ENCODE data around the gene NEDD4L. TPM values are rescaled to one million over a fixed set of nuclear protein-coding genes. Genes with fewer than 3 reads are reported as not detected.

NEDD4L gene
- polyA plus RNA-seq, 1 donor = 93.0 TPM

- no peaks in the 10 kb centered on the region for H3K27me3 ChIP-seq (ENCODE audit: control insufficient read depth, insufficient read depth, low read length)
- peaks cover 16% of the 10 kb centered on the region for H3K4me1 ChIP-seq (ENCODE audit: control insufficient read depth, insufficient read depth, low read length)
- H3K36me3 ChIP-seq (ENCODE audit: control insufficient read depth, insufficient read depth, low read length) = peaks cover 6% of the 10 kb centered on the region
- no peak overlapping the region for H3K4me3 ChIP-seq (ENCODE audit: low read length)
- no peak overlapping the region for H3K27ac ChIP-seq (ENCODE audit: low read length)
- WGBS (ENCODE audit: insufficient coverage, low lambda C conversion rate) = 100% methylated on average over 1 of the region's 2 CpGs
- no peak for DNase-seq
- H3K9me3 ChIP-seq (ENCODE audit: control insufficient read depth, low read depth, low read length) = no peaks in the 10 kb centered on the region
These were observed 224.8 kb downstream of the NEDD4L start for GRCh38 chr18:58268849-58269248.

DNA sequence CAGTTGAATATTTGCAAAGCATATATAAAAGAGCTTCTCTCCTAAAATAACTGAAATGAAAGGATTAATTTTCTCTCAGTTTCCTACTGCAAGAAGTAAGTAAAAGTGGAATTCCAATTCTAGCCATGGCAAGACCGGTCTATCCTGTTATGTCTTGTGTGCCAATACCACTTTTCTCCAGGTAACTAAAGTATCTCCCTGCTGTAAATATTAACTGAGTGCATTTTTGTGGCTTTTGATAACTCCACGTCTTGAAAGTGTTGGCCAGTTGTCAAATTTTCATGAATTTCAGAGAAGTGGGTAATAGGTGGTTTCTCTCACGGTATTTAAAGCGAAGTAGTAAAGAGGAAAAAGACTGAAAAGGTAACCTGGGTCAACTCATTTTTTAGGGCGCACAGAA is 225.9 kb downstream of the NEDD4L start:
- WGBS (ENCODE audit: insufficient coverage, low lambda C conversion rate) = 20% methylated on average over 1 of the region's 5 CpGs
- Histone ChIP-seq H3K27me3 (ENCODE audit: control insufficient read depth, insufficient read depth, low read length) (no peaks in the 10 kb centered on the region), H3K9me3 (ENCODE audit: control insufficient read depth, low read depth, low read length) (no peaks in the 10 kb centered on the region), H3K4me3 (ENCODE audit: low read length) (no peak overlapping the region), H3K36me3 (ENCODE audit: control insufficient read depth, insufficient read depth, low read length) (peaks cover 12% of the 10 kb centered on the region), H3K4me1 (ENCODE audit: control insufficient read depth, insufficient read depth, low read length) (peaks cover 10% of the 10 kb centered on the region), H3K27ac (ENCODE audit: low read length) (no peak overlapping the region)
- peak in 1 of 2 donors; percentile 78 for DNase-seq

DNA sequence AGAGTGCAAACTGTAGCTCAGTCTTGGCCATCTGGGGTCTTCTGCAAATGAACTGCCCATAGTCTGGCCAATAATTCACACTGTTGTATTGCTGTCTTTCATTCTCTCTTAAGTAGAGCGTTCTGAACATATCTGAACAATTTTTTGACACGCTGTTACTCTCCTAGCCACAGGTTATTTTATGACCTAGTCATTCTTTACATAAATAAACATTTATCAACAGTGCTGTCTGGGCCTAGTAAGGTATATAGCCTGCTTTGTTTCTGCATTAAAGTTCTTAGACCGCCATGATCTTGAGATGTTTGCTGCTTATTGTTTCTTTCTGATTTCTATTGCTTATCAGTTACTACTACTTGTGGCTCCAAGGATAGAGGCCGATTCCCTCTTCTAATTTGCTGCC is 226.4 kb downstream of the NEDD4L start:
- Histone ChIP-seq H3K36me3 (ENCODE audit: control insufficient read depth, insufficient read depth, low read length) (peaks cover 12% of the 10 kb centered on the region), H3K4me3 (ENCODE audit: low read length) (no peak overlapping the region), H3K4me1 (ENCODE audit: control insufficient read depth, insufficient read depth, low read length) (peaks cover 10% of the 10 kb centered on the region), H3K27ac (ENCODE audit: low read length) (no peak overlapping the region), H3K27me3 (ENCODE audit: control insufficient read depth, insufficient read depth, low read length) (no peaks in the 10 kb centered on the region), H3K9me3 (ENCODE audit: control insufficient read depth, low read depth, low read length) (no peaks in the 10 kb centered on the region)
- no peak for DNase-seq
- 86% methylated on average over 1 of the region's 4 CpGs for WGBS (ENCODE audit: insufficient coverage, low lambda C conversion rate)

DNA sequence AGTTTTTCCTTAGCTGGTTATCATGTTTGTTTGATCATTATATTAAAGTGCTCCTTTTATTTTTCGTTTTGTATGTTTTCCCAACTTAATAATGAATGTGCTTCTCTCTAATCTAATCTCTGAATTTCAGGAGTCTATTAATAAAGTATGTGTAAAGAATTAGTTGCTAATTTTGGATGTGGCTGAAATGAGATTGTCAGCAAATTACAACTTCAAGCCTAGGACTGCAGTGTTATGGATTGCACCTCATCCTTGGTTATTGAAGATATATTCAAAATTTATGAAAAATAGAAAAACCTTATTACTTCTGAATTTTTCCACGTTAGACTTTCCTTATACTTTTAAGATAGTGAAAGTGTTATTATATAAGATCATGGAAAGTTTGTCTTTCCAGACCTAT is 227.7 kb downstream of the NEDD4L start:
- Histone ChIP-seq H3K4me1 (ENCODE audit: control insufficient read depth, insufficient read depth, low read length) (peaks cover 20% of the 10 kb centered on the region), H3K27ac (ENCODE audit: low read length) (no peak overlapping the region)
- WGBS (ENCODE audit: insufficient coverage, low lambda C conversion rate) = 38% methylated on average over 1 of the region's 2 CpGs

GRCh38 chr18:58272209-58272608 is 228.2 kb downstream of the NEDD4L start:
- peaks cover 25% of the 10 kb centered on the region for H3K4me1 ChIP-seq (ENCODE audit: control insufficient read depth, insufficient read depth, low read length)

More for the DNA sequence above, 227.7 kb downstream of the NEDD4L start:
- H3K4me3 ChIP-seq (ENCODE audit: low read length) = no peak overlapping the region
- peaks cover 12% of the 10 kb centered on the region for H3K36me3 ChIP-seq (ENCODE audit: control insufficient read depth, insufficient read depth, low read length)
- no peaks in the 10 kb centered on the region for H3K27me3 ChIP-seq (ENCODE audit: control insufficient read depth, insufficient read depth, low read length)
- DNase-seq = no peak
- no peaks in the 10 kb centered on the region for H3K9me3 ChIP-seq (ENCODE audit: control insufficient read depth, low read depth, low read length)

GRCh38 chr18:58272779-58273435 is 228.9 kb downstream of the NEDD4L start:
- whole genome bisulfite sequencing (ENCODE audit: insufficient coverage, low lambda C conversion rate) = 17% methylated on average over 1 of the region's 7 CpGs
- H3K27me3 ChIP-seq (ENCODE audit: control insufficient read depth, insufficient read depth, low read length) = no peaks in the 10 kb centered on the region
- no peak for DNase-seq
- peaks cover 12% of the 10 kb centered on the region for H3K36me3 ChIP-seq (ENCODE audit: control insufficient read depth, insufficient read depth, low read length)
- peaks cover 30% of the 10 kb centered on the region for H3K4me1 ChIP-seq (ENCODE audit: control insufficient read depth, insufficient read depth, low read length)
- H3K27ac ChIP-seq (ENCODE audit: low read length) = no peak overlapping the region
- no peaks in the 10 kb centered on the region for H3K9me3 ChIP-seq (ENCODE audit: control insufficient read depth, low read depth, low read length)
- no peak overlapping the region for H3K4me3 ChIP-seq (ENCODE audit: low read length)

More at GRCh38 chr18:58272209-58272608, 228.2 kb downstream of the NEDD4L start:
- Histone ChIP-seq H3K36me3 (ENCODE audit: control insufficient read depth, insufficient read depth, low read length) (peaks cover 12% of the 10 kb centered on the region), H3K9me3 (ENCODE audit: control insufficient read depth, low read depth, low read length) (no peaks in the 10 kb centered on the region), H3K27me3 (ENCODE audit: control insufficient read depth, insufficient read depth, low read length) (no peaks in the 10 kb centered on the region), H3K4me3 (ENCODE audit: low read length) (no peak overlapping the region), H3K27ac (ENCODE audit: low read length) (no peak overlapping the region)
- DNase-seq = no peak
- WGBS (ENCODE audit: insufficient coverage, low lambda C conversion rate) = no CpG with 5 or more reads among the region's 6 CpGs

DNA sequence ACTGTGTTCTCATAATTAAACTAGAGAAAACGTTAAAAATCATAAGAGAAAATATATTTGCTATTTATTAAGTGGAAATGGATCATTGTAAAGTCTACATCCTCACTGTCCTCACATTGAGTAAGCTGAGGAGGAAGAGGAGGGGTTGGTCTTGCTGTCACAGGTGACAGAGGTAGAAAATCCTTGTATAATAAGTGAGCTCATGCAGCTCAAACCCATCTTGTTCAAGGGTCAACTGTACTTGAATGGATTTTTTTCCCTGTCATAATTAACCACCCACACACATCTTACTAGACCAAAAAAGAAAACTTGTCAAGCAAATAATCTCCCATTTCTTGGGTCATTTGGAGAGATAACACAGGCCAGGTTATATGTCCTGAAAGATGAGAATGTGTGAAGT is 231.2 kb downstream of the NEDD4L start:
- H3K36me3 ChIP-seq (ENCODE audit: control insufficient read depth, insufficient read depth, low read length) = peaks cover 12% of the 10 kb centered on the region
- peak overlapping the region; percentile 1 for H3K27ac ChIP-seq (ENCODE audit: low read length)
- peaks cover 37% of the 10 kb centered on the region for H3K4me1 ChIP-seq (ENCODE audit: control insufficient read depth, insufficient read depth, low read length)
- H3K4me3 ChIP-seq (ENCODE audit: low read length) = no peak overlapping the region
- WGBS (ENCODE audit: insufficient coverage, low lambda C conversion rate) = 100% methylated on average over 1 of the region's 1 CpG
- DNase-seq = peak in 1 of 2 donors; percentile 56
- H3K27me3 ChIP-seq (ENCODE audit: control insufficient read depth, insufficient read depth, low read length) = no peaks in the 10 kb centered on the region
- H3K9me3 ChIP-seq (ENCODE audit: control insufficient read depth, low read depth, low read length) = no peaks in the 10 kb centered on the region

GRCh38 chr18:58276789-58277739 is 233.0 kb downstream of the NEDD4L start:
- DNase-seq = peak in 1 of 2 donors; percentile 78
- peak overlapping the region; percentile 70 for H3K27ac ChIP-seq (ENCODE audit: low read length)
- peaks cover 12% of the 10 kb centered on the region for H3K36me3 ChIP-seq (ENCODE audit: control insufficient read depth, insufficient read depth, low read length)
- H3K4me1 ChIP-seq (ENCODE audit: control insufficient read depth, insufficient read depth, low read length) = peaks cover 40% of the 10 kb centered on the region
- no peak overlapping the region for H3K4me3 ChIP-seq (ENCODE audit: low read length)
- H3K27me3 ChIP-seq (ENCODE audit: control insufficient read depth, insufficient read depth, low read length) = no peaks in the 10 kb centered on the region
- WGBS (ENCODE audit: insufficient coverage, low lambda C conversion rate) = 38% methylated on average over 2 of the region's 10 CpGs
- no peaks in the 10 kb centered on the region for H3K9me3 ChIP-seq (ENCODE audit: control insufficient read depth, low read depth, low read length)

- Histone ChIP-seq H3K27ac (ENCODE audit: low read length) (no peak overlapping the region), H3K4me1 (ENCODE audit: control insufficient read depth, insufficient read depth, low read length) (peaks cover 51% of the 10 kb centered on the region), H3K27me3 (ENCODE audit: control insufficient read depth, insufficient read depth, low read length) (no peaks in the 10 kb centered on the region), H3K9me3 (ENCODE audit: control insufficient read depth, low read depth, low read length) (no peaks in the 10 kb centered on the region), H3K36me3 (ENCODE audit: control insufficient read depth, insufficient read depth, low read length) (no peaks in the 10 kb centered on the region), H3K4me3 (ENCODE audit: low read length) (no peak overlapping the region)
- 100% methylated on average over 2 of the region's 7 CpGs for WGBS (ENCODE audit: insufficient coverage, low lambda C conversion rate)
- no peak for DNase-seq
These were observed 235.6 kb downstream of the NEDD4L start for GRCh38 chr18:58279504-58280175.

GRCh38 chr18:58280191-58280590 is 236.2 kb downstream of the NEDD4L start:
- Histone ChIP-seq H3K4me1 (ENCODE audit: control insufficient read depth, insufficient read depth, low read length) (peaks cover 54% of the 10 kb centered on the region), H3K36me3 (ENCODE audit: control insufficient read depth, insufficient read depth, low read length) (no peaks in the 10 kb centered on the region), H3K27ac (ENCODE audit: low read length) (no peak overlapping the region), H3K4me3 (ENCODE audit: low read length) (no peak overlapping the region), H3K27me3 (ENCODE audit: control insufficient read depth, insufficient read depth, low read length) (no peaks in the 10 kb centered on the region), H3K9me3 (ENCODE audit: control insufficient read depth, low read depth, low read length) (no peaks in the 10 kb centered on the region)
- WGBS (ENCODE audit: insufficient coverage, low lambda C conversion rate) = 80% methylated on average over 2 of the region's 8 CpGs
- peak in 1 of 2 donors; percentile 45 for DNase-seq
